Spleen (tissue), 7 donors: ENCODE results near the gene SMIM45.

ENCODE experiments used
- POLR2A ChIP-seq, 3 donors: fragments of 450-650 bp; IDR thresholded peaks; one replicate each; pipeline ENCODE4 v1.5.1; 2017; ENCODE audit warnings: antibody characterized with exemption in 3 of 3, mild to moderate bottlenecking in 1 of 3
- POLR2AphosphoS5 ChIP-seq, 3 donors: sonication (generic); formaldehyde crosslinking; IDR thresholded peaks; one replicate each; pipeline ENCODE4 v1.5.1; 2017; ENCODE audit warnings: antibody characterized with exemption in 3 of 3
- TF ChIP-seq, protein P1 (sequence below), 11 experiments: fragments of 200-600 bp in 7 of 11; fragments of 450-650 bp in 4 of 11; sonication (generic) in 4 of 11; IDR thresholded peaks in 8 of 11; conservative IDR thresholded peaks in 3 of 11; 1 replicate in 7 of 11; 2 replicates in 4 of 11; pipeline versions ENCODE4 v1.4.0 to v1.8.0; 2016 to 2021; ENCODE audit warnings: antibody characterized with exemption in 11 of 11, inconsistent platforms in 4 of 11, mild to moderate bottlenecking in 1 of 11
- donor health status: DM: no; HTN: no; CAD: no; lungs with moderate emphysema.
- donor health status: DM: no; HTN: no; CAD: no.
- donor health status: DM: no; HTN: no; CAD: no.

DNA sequence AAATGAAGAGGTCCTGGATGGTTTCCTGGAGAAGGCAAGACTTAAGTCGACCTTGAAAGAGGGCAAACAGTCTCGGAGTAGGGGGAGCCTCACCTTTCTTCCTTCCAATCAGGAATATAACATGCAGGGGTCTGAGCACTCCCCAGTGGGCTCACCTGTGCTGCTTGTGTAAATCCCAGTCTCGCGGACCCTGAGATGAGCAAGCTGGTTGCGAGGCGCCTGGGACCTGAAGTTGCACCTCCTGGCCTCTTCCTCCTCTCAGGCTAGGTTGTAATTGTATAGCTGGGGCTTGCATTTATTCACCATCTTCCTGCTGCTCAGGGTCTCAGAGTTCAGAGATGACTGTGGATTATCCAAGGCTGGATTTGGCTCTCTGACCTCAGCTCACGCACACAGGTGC, 39.2 kb downstream of the SMIM45 start:
- TF ChIP-seq, protein P1, sequence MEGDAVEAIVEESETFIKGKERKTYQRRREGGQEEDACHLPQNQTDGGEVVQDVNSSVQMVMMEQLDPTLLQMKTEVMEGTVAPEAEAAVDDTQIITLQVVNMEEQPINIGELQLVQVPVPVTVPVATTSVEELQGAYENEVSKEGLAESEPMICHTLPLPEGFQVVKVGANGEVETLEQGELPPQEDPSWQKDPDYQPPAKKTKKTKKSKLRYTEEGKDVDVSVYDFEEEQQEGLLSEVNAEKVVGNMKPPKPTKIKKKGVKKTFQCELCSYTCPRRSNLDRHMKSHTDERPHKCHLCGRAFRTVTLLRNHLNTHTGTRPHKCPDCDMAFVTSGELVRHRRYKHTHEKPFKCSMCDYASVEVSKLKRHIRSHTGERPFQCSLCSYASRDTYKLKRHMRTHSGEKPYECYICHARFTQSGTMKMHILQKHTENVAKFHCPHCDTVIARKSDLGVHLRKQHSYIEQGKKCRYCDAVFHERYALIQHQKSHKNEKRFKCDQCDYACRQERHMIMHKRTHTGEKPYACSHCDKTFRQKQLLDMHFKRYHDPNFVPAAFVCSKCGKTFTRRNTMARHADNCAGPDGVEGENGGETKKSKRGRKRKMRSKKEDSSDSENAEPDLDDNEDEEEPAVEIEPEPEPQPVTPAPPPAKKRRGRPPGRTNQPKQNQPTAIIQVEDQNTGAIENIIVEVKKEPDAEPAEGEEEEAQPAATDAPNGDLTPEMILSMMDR (IDR thresholded peaks at IDR 0.05 in 8 of 11, conservative IDR thresholded peaks at IDR 0.05 in 3 of 11) = no peak
- TF ChIP-seq POLR2A (IDR thresholded peaks at IDR 0.05) (no peak), POLR2AphosphoS5 (IDR thresholded peaks at IDR 0.05) (no peak)
